Measurements from ENCODE around the gene NOS3. TPM values are rescaled to one million over a fixed set of nuclear protein-coding genes. Genes with fewer than 3 reads are reported as not detected.

NOS3 gene
- total RNA-seq, 2 experiments from 2014 or later, result 5.4 to 6.2 TPM

GRCh38 chr7:151016505-151016904 lies 25.7 kb downstream of the NOS3 start:
- H3K27ac Mint-ChIP-seq, result peak overlapping the region; percentile 20
- no peaks in the 10 kb centered on the region for H3K9me3 Mint-ChIP-seq
- POLR2A ChIA-PET, result interaction anchor here (0.9 kb wide), 1 partner anchor 22 kb away, joined by 3 read pairs; no protein-coding TSS in a partner anchor
- no peak for TF ChIP-seq CTCF (IDR thresholded peaks at IDR 0.05)
- ATAC-seq (no peak), DNase-seq (no peak)
- H3K4me3 Mint-ChIP-seq, result peak overlapping the region; percentile 79
- CTCF ChIA-PET, result interaction anchor here (1.2 to 8.6 kb wide), 7 partner anchors 8 to 95 kb away, joined by 3 to 73 read pairs (median 22); partner anchors contain the start of gene ABCB8
- H3K4me1 Mint-ChIP-seq (ENCODE audit: low read depth), result peaks cover 65% of the 10 kb centered on the region
- H3K36me3 Mint-ChIP-seq (ENCODE audit: low read depth), result peaks cover 14% of the 10 kb centered on the region
- intact Hi-C loops (cut with micrococcal nuclease), result no loop called here
- H3K27me3 Mint-ChIP-seq, result peaks cover 10% of the 10 kb centered on the region

GRCh38 chr7:151016942-151017341 lies 26.1 kb downstream of the NOS3 start:
- DNase-seq (peak; percentile 34), ATAC-seq (no peak)
- peak overlapping the region; percentile 79 for H3K4me3 Mint-ChIP-seq
- intact Hi-C loops (cut with micrococcal nuclease), result no loop called here
- ChIA-PET POLR2A (interaction anchor here (0.9 kb wide), 1 partner anchor 22 kb away, joined by 3 read pairs; no protein-coding TSS in a partner anchor), CTCF (interaction anchor here (1.0 to 8.6 kb wide), 8 partner anchors 8 to 95 kb away, joined by 3 to 73 read pairs (median 14); partner anchors contain the start of genes ABCB8 and FASTK)
- H3K27me3 Mint-ChIP-seq, result peaks cover 10% of the 10 kb centered on the region
- peak overlapping the region; percentile 75 for H3K27ac Mint-ChIP-seq
- peaks cover 14% of the 10 kb centered on the region for H3K36me3 Mint-ChIP-seq (ENCODE audit: low read depth)
- no peaks in the 10 kb centered on the region for H3K9me3 Mint-ChIP-seq
- no peak for TF ChIP-seq CTCF (IDR thresholded peaks at IDR 0.05)
- peaks cover 61% of the 10 kb centered on the region for H3K4me1 Mint-ChIP-seq (ENCODE audit: low read depth)

- Mint-ChIP-seq H3K4me1 (ENCODE audit: low read depth) (peaks cover 57% of the 10 kb centered on the region), H3K4me3 (peak overlapping the region; percentile 79), H3K27me3 (peaks cover 10% of the 10 kb centered on the region), H3K36me3 (ENCODE audit: low read depth) (peaks cover 14% of the 10 kb centered on the region), H3K9me3 (no peaks in the 10 kb centered on the region), H3K27ac (peak overlapping the region; percentile 75)
- ChIA-PET CTCF (interaction anchor here (0.7 to 8.6 kb wide), 18 partner anchors 9 to 94 kb away, joined by 3 to 73 read pairs (median 5); partner anchors contain the start of genes ABCB8 and FASTK), POLR2A (interaction anchor here (0.6 to 3.5 kb wide), 5 partner anchors 9 to 486 kb away, joined by 3 to 20 read pairs (median 5); partner anchors contain the start of gene ABCB8)
- TF ChIP-seq CTCF (IDR thresholded peaks at IDR 0.05), result no peak
- intact Hi-C loops (cut with micrococcal nuclease), result no loop called here
- DNase-seq (peak; percentile 37), ATAC-seq (no peak)
Observed at GRCh38 chr7:151017370-151017952, 26.6 kb downstream of the NOS3 start.

GRCh38 chr7:151017953-151018420 lies 27.2 kb downstream of the NOS3 start:
- Mint-ChIP-seq H3K27ac (peak overlapping the region; percentile 75), H3K4me1 (ENCODE audit: low read depth) (peaks cover 52% of the 10 kb centered on the region), H3K36me3 (ENCODE audit: low read depth) (peaks cover 14% of the 10 kb centered on the region), H3K27me3 (peaks cover 10% of the 10 kb centered on the region), H3K4me3 (peak overlapping the region; percentile 79), H3K9me3 (no peaks in the 10 kb centered on the region)
- TF ChIP-seq CTCF (IDR thresholded peaks at IDR 0.05), result peak; percentile 99
- intact Hi-C loops (cut with micrococcal nuclease), result no loop called here
- ChIA-PET POLR2A (interaction anchor here (0.6 to 3.5 kb wide), 4 partner anchors 9 to 486 kb away, joined by 3 to 20 read pairs (median 12); partner anchors contain the start of gene ABCB8), CTCF (interaction anchor here (0.7 to 8.6 kb wide), 28 partner anchors 9 to 130 kb away, joined by 3 to 73 read pairs (median 5); partner anchors contain the start of genes ABCB8, CDK5 and FASTK)
- DNase-seq (peak; percentile 89), ATAC-seq (peak; percentile 71)
